BJ (cell line): ENCODE measurements around the gene MFSD12. TPM values are rescaled to one million over a fixed set of nuclear protein-coding genes. Genes with fewer than 3 reads are reported as not detected.

Source experiments
- CTCF ChIA-PET: fragments of 350-600 bp; formaldehyde crosslinking; extraction: SDS; loops from one replicate; lab custom pipeline; 2021; ENCODE audit warnings: antibody characterized with exemption, inconsistent platforms; lab: Yijun Ruan, JAX
- POLR2A ChIA-PET: fragments of 300-600 bp; sonication (Branson Sonifier 250); formaldehyde crosslinking; extraction: SDS; loops from one replicate; lab custom pipeline; 2021; ENCODE audit warnings: antibody characterized with exemption; lab: Charles Lee
- DNase-seq: peaks from one replicate; pipeline ENCODE4 v3.0.0-alpha.2; 2011; ENCODE audit warnings: low read depth
- H3K27me3 ChIP-seq: 2 replicates; pipeline ENCODE4 v1.6.0; 2011; ENCODE audit warnings: low read length; ENCODE audit not compliant: control insufficient read depth, insufficient read depth
- H3K36me3 ChIP-seq: 2 replicates; pipeline ENCODE4 v1.5.1; 2011; ENCODE audit warnings: low read length; ENCODE audit not compliant: control insufficient read depth, insufficient read depth
- H3K4me3 ChIP-seq: 2 replicates; pipeline ENCODE4 v1.5.1; 2011; ENCODE audit warnings: low read depth, mild to moderate bottlenecking, control low read depth, low read length
- CTCF ChIP-seq: IDR thresholded peaks from 2 replicates; pipeline ENCODE4 v1.5.1; 2011; ENCODE audit warnings: low read depth, mild to moderate bottlenecking, control low read depth, inconsistent platforms, low read length, moderate library complexity; ENCODE audit not compliant: insufficient read depth
- polyA plus RNA-seq: library from polyadenylated mRNA; depleted of rRNA; stranded (reverse); fragments of >200 nt; gene quantifications from 2 replicates; pipeline ENCODE4 v1.2.3, GENCODE V29; 2011

MFSD12 gene
- polyA plus RNA-seq, 1 experiment = 54.7 TPM

DNA sequence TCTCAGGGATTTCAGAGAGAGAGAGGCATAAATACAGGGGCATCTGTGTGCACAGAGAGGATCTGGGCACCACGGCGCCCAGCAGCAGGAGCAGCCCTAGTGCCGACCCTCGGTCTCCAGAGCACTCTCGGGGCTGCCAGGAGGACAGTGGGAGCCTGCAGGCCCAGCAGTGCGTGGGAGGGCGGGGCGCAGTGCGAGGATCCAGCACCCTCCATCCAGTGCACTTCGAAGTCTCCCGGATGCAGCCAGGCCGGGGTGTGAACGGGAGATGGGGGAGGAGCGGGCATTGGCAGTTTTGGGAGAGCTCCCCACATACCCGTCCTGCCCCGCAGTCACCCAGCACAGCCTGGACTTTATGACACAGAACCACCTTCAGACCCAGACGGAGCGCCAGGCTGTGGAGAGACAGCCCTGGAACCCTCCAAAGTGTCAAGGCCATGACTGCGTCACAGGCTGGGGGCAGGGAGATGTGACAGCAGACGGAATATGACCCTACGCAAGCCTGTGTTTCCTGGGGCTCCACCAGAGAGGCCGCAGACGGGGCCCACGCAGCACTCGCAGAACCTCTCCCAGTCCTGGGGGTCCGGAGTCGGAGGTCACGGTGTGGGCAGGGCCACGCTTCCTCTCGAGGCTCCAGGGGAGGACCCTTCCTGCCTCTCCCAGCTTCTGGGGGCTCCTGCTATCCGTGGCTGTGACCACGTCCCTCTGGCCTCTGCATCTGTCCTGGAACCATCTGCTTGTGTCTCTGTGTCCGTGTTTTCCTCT, 33.1 kb downstream of the MFSD12 start:
- Histone ChIP-seq H3K27me3 (no peaks in the 10 kb centered on the region), H3K4me3 (no peak overlapping the region), H3K36me3 (peaks cover 42% of the 10 kb centered on the region)
- POLR2A ChIA-PET = no interaction called here
- DNase-seq = no peak
- CTCF ChIA-PET = no interaction called here
- no peak for TF ChIP-seq CTCF

GRCh38 chr19:3523361-3524077, 33.9 kb downstream of the MFSD12 start:
- no peak overlapping the region for H3K4me3 ChIP-seq
- peaks cover 44% of the 10 kb centered on the region for H3K36me3 ChIP-seq
- H3K27me3 ChIP-seq = no peaks in the 10 kb centered on the region
- ChIA-PET CTCF (interaction anchor here (1.6 kb wide), 1 partner anchor 24 kb away, joined by 4 read pairs; no protein-coding TSS in a partner anchor), POLR2A (no interaction called here)
- no peak for TF ChIP-seq CTCF
- DNase-seq = no peak

- Histone ChIP-seq H3K36me3 (peaks cover 38% of the 10 kb centered on the region), H3K27me3 (no peaks in the 10 kb centered on the region), H3K4me3 (no peak overlapping the region)
- CTCF ChIA-PET = interaction anchor here (1.6 kb wide), 1 partner anchor 24 kb away, joined by 4 read pairs; no protein-coding TSS in a partner anchor
- POLR2A ChIA-PET = no interaction called here
- DNase-seq = no peak
- no peak for TF ChIP-seq CTCF
Measured at GRCh38 chr19:3522421-3523360, 34.7 kb downstream of the MFSD12 start.

DNA sequence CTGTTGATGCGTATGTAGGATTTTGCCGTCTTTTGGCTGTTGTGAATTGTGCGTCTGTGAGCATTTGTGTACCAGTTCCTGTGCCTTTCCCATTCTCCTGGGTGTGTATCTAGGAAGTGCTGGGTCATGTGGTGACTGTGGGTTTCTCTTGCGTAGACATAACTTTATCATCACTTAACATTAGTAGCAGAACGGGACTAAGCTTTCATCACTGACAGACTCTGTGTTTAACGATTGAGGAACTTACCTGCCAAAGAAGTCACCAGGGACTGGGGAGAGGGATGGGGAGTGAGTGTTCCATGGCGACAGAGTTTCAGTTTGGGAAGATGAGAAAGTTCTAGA, 36.3 kb downstream of the MFSD12 start:
- ChIA-PET POLR2A (no interaction called here), CTCF (interaction anchor here (1.4 kb wide), 1 partner anchor 26 kb away, joined by 3 read pairs; no protein-coding TSS in a partner anchor)
- no peak for DNase-seq
- no peaks in the 10 kb centered on the region for H3K27me3 ChIP-seq
- TF ChIP-seq CTCF = no peak
- H3K36me3 ChIP-seq = peaks cover 26% of the 10 kb centered on the region
- H3K4me3 ChIP-seq = no peak overlapping the region
